Measurements from ENCODE around the gene ENO3.

DNA sequence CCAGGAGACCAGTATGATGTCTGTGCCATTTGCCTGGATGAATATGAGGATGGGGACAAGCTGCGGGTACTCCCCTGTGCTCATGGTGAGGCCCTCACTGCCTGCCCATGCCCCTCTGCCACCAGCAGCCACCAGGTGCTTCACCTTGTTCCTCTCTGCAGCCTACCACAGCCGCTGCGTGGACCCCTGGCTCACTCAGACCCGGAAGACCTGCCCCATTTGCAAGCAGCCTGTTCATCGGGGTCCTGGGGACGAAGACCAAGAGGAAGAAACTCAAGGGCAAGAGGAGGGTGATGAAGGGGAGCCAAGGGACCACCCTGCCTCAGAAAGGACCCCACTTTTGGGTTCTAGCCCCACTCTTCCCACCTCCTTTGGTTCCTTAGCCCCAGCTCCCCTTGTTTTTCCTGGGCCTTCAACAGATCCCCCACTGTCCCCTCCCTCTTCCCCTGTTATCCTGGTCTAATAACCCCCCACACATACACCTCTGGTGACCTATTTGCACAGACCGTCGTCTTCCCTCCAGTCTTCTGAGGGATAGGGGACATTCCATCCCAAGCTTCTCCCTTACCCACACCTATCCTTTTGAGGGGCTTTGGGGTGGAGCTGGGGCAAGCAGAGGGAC, 6.3 kb upstream of the ENO3 start:
- TF ChIP-seq, protein P1, sequence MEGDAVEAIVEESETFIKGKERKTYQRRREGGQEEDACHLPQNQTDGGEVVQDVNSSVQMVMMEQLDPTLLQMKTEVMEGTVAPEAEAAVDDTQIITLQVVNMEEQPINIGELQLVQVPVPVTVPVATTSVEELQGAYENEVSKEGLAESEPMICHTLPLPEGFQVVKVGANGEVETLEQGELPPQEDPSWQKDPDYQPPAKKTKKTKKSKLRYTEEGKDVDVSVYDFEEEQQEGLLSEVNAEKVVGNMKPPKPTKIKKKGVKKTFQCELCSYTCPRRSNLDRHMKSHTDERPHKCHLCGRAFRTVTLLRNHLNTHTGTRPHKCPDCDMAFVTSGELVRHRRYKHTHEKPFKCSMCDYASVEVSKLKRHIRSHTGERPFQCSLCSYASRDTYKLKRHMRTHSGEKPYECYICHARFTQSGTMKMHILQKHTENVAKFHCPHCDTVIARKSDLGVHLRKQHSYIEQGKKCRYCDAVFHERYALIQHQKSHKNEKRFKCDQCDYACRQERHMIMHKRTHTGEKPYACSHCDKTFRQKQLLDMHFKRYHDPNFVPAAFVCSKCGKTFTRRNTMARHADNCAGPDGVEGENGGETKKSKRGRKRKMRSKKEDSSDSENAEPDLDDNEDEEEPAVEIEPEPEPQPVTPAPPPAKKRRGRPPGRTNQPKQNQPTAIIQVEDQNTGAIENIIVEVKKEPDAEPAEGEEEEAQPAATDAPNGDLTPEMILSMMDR (IDR thresholded peaks at IDR 0.05), result no peak
- no peak for TF ChIP-seq POLR2AphosphoS5 (IDR thresholded peaks at IDR 0.05)
